Measurements from ENCODE around the gene FBXO30. TPM values are rescaled to one million over a fixed set of nuclear protein-coding genes. Genes with fewer than 3 reads are reported as not detected.
A peak's percentile ranks its signal among the peaks of the same experiment; 100 is the strongest.

The FBXO30 gene
- total RNA-seq, 1 experiment from 2014 or later, result 10.6 TPM

DNA sequence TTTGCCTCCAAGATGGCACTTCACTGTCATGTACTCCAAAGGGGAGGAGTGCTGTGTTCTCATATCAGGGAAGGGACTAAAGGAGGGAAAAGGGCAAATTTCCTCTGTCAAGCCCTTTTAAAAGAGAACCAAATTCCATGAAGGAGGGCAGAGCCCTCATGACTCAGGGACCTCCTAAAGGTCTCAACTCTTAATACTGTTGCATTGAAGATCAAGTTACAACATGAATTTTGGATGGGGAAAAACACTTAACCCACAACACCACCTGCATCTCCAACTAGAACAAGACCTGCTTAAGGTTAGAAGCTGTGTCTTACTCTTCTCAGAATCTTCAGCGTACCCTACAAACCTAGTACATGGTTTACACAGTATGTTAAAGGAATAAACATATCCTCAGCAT is 23.7 kb upstream of the FBXO30 start:
- ChIA-PET CTCF (no interaction called here), POLR2A (interaction anchor here (0.7 to 1.9 kb wide), 2 partner anchors 23 to 105 kb away, joined by 3 to 9 read pairs; partner anchors contain the start of gene FBXO30)
- DNase-seq (ENCODE audit: unreplicated experiment), result peak; percentile 4
- intact Hi-C loops (cut with micrococcal nuclease), result no loop called here
- H3K27me3 Mint-ChIP-seq (ENCODE audit: insufficient read depth, unreplicated experiment), result no peaks in the 10 kb centered on the region
- no peak for TF ChIP-seq CTCF (IDR thresholded peaks at IDR 0.05; ENCODE audit: unreplicated experiment)
- H3K4me3 Mint-ChIP-seq (ENCODE audit: unreplicated experiment), result no peak overlapping the region
- no peaks in the 10 kb centered on the region for H3K36me3 Mint-ChIP-seq (ENCODE audit: insufficient read depth, unreplicated experiment)
- H3K27ac Mint-ChIP-seq (ENCODE audit: low read depth, unreplicated experiment), result no peak overlapping the region
- BruUV-seq (replicated peaks), result no TSS peak
- peaks cover 20% of the 10 kb centered on the region for H3K4me1 Mint-ChIP-seq (ENCODE audit: insufficient read depth, unreplicated experiment)
- no peaks in the 10 kb centered on the region for H3K9me3 Mint-ChIP-seq (ENCODE audit: unreplicated experiment)

DNA sequence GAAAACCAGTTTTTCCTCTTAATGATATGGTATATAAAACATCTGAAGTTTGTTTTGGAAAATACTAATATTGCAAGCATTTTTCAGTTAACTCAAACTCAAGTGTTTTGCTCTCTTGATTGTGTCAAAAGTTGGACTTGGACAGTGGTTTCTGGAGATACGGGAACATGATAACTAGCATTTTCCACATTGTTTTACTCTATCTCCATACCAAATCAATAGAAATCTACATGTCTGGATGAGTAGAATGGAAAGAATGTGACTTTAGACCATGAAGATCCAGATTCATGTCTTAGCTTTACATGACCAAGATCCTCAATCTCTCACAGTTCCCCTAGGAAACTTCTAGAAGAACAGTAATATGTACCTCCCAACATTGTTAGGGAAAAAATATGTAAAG is 22.2 kb upstream of the FBXO30 start:
- no peak overlapping the region for H3K4me3 Mint-ChIP-seq (ENCODE audit: unreplicated experiment)
- no peak for TF ChIP-seq CTCF (IDR thresholded peaks at IDR 0.05; ENCODE audit: unreplicated experiment)
- H3K27me3 Mint-ChIP-seq (ENCODE audit: insufficient read depth, unreplicated experiment), result no peaks in the 10 kb centered on the region
- DNase-seq (ENCODE audit: unreplicated experiment), result no peak
- CTCF ChIA-PET, result no interaction called here
- POLR2A ChIA-PET, result interaction anchor here (0.6 to 3.4 kb wide), 2 partner anchors 22 to 116 kb away, joined by 3 to 15 read pairs; partner anchors contain the start of gene FBXO30
- H3K36me3 Mint-ChIP-seq (ENCODE audit: insufficient read depth, unreplicated experiment), result no peaks in the 10 kb centered on the region
- intact Hi-C loops (cut with micrococcal nuclease), result no loop called here
- H3K27ac Mint-ChIP-seq (ENCODE audit: low read depth, unreplicated experiment), result no peak overlapping the region
- peaks cover 12% of the 10 kb centered on the region for H3K4me1 Mint-ChIP-seq (ENCODE audit: insufficient read depth, unreplicated experiment)
- no peaks in the 10 kb centered on the region for H3K9me3 Mint-ChIP-seq (ENCODE audit: unreplicated experiment)
- BruUV-seq (replicated peaks), result no TSS peak

DNA sequence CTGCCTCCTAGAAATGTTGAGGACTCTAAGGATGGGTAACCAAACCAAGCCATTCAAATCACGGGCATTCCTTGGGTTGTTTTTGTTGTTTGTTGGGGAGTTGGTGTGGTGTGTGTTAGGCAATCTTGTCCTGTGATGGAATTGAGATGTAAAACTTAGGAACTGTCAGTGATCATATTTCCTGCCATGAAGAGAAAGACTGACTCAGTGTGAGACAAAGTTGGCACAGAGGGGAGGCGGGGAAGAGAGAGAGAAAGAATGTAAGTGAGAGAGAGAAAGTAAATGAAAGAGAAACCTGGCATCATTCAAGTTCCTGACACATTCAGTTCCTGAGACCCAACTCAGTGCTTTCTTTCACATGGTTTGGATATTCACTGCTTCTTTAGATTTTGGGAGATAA is 21.6 kb upstream of the FBXO30 start:
- BruUV-seq (replicated peaks), result no TSS peak

GRCh38 chr6:145830612-145831011 is 16.0 kb upstream of the FBXO30 start:
- BruUV-seq (replicated peaks), result no TSS peak
- CTCF ChIA-PET, result interaction anchor here (1.2 kb wide), 1 partner anchor 16 kb away, joined by 3 read pairs; the partner anchor contains the start of gene FBXO30
- Mint-ChIP-seq H3K4me3 (ENCODE audit: unreplicated experiment) (no peak overlapping the region), H3K4me1 (ENCODE audit: insufficient read depth, unreplicated experiment) (no peaks in the 10 kb centered on the region), H3K27me3 (ENCODE audit: insufficient read depth, unreplicated experiment) (no peaks in the 10 kb centered on the region), H3K36me3 (ENCODE audit: insufficient read depth, unreplicated experiment) (no peaks in the 10 kb centered on the region), H3K27ac (ENCODE audit: low read depth, unreplicated experiment) (no peak overlapping the region), H3K9me3 (ENCODE audit: unreplicated experiment) (no peaks in the 10 kb centered on the region)
- POLR2A ChIA-PET, result interaction anchor here (0.6 to 2.4 kb wide), 4 partner anchors 11 to 96 kb away, joined by 3 to 8 read pairs (median 4); partner anchors contain the start of gene EPM2A
- intact Hi-C loops (cut with micrococcal nuclease), result no loop called here
- no peak for TF ChIP-seq CTCF (IDR thresholded peaks at IDR 0.05; ENCODE audit: unreplicated experiment)
- DNase-seq (ENCODE audit: unreplicated experiment), result no peak

More for the DNA sequence above, 21.6 kb upstream of the FBXO30 start:
- intact Hi-C loops (cut with micrococcal nuclease), result no loop called here
- POLR2A ChIA-PET, result interaction anchor here (3.4 kb wide), 1 partner anchor 21 kb away, joined by 15 read pairs; the partner anchor contains the start of gene FBXO30
- Mint-ChIP-seq H3K27me3 (ENCODE audit: insufficient read depth, unreplicated experiment) (no peaks in the 10 kb centered on the region), H3K27ac (ENCODE audit: low read depth, unreplicated experiment) (peak overlapping the region; percentile 33), H3K4me3 (ENCODE audit: unreplicated experiment) (no peak overlapping the region), H3K36me3 (ENCODE audit: insufficient read depth, unreplicated experiment) (no peaks in the 10 kb centered on the region), H3K4me1 (ENCODE audit: insufficient read depth, unreplicated experiment) (peaks cover 12% of the 10 kb centered on the region), H3K9me3 (ENCODE audit: unreplicated experiment) (no peaks in the 10 kb centered on the region)
- CTCF ChIA-PET, result no interaction called here
- DNase-seq (ENCODE audit: unreplicated experiment), result peak; percentile 79
- no peak for TF ChIP-seq CTCF (IDR thresholded peaks at IDR 0.05; ENCODE audit: unreplicated experiment)
